CD4-positive, alpha-beta T cell treated with Interleukin-2 at 100 ng/mL for 4 hours (primary cell): ENCODE data around the gene CETN1.

Source experiments
- DNase-seq: peaks from one replicate; pipeline ENCODE4 v3.0.0-alpha.2; 2020; ENCODE audit warnings: low spot score

Gene CETN1

DNA sequence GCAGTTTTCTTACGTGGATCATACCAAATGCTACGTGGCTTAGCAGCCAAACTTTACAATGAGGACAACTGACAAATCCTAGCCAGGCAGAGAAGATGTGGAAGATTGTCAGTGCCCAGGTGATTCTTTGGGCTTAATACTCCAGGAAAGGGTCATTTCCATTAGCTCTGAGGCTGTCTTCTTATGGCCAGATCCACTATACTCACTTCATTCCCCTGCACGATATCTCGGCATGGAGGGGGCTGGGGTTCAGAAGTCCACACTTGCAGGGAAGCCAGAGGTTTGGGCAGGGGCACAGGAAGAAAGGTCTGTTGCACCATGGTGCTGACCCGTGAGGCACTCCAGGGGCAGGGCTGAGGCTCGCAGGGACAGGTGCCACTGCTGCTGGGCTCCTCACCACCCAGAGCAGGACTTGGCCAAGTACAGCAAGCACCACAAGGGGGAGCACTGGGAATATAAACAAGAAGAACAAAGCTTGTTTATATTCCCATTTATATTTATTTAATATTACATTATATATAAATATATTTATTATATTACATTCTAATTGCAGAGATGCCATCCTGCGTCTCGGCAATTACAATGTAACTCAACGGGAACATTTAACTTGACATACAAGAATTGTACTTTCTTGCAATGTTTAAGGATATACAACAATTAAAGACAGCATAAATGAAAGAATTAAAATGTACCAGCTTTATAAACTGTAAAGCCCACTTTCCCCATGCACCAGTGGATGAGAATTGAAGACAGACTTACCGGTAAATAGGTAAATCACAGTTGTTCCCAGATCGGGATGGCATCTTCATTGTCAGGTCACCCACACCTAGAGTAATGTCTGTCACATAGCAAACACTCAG, 43.8 kb downstream of the CETN1 start:
- DNase-seq = peak; percentile 53

DNA sequence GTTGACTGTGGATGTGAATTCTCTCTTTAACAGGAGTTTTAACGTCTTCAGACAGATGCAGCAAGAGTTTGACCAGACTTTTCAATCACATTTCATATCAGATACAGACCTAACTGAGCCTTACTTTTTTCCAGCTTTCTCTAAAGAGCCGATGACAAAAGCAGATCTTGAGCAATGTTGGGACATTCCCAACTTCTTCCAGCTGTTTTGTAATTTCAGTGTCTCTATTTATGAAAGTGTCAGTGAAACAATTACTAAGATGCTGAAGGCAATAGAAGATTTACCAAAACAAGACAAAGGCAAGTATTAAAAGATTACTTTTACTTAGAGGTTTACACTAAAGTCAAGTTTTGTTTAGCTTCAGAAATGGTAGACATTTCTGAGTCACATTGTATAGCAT, 47.1 kb downstream of the CETN1 start:
- no peak for DNase-seq

GRCh38 chr18:629269-630150, 49.3 kb downstream of the CETN1 start:
- DNase-seq = no peak

- no peak for DNase-seq
Measured at GRCh38 chr18:631560-631959, 51.4 kb downstream of the CETN1 start.
